ENCODE data around the gene TTBK1.

Gene TTBK1

DNA sequence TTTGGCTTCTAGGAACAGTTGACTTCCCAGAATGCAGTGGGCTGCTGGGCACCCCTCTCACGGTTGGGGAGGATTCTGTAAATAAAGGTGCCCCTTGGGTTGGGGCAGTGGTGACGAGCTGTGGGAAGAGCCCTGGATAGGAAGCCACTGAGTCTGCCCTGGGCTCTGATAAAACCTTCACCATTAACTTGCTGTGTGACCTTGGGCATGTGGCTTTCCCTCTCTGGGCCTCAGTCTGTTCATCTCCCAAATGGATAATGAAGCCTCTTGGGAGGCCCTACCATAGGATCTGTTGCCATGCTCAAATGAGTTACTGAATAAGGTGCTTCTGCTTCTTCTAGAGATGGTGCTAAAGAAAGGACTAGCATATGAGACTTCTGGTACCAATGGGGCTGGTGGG lies 61.6 kb downstream of the TTBK1 start:
- no peak for DNase-seq (ENCODE audit: low spot score)

DNA sequence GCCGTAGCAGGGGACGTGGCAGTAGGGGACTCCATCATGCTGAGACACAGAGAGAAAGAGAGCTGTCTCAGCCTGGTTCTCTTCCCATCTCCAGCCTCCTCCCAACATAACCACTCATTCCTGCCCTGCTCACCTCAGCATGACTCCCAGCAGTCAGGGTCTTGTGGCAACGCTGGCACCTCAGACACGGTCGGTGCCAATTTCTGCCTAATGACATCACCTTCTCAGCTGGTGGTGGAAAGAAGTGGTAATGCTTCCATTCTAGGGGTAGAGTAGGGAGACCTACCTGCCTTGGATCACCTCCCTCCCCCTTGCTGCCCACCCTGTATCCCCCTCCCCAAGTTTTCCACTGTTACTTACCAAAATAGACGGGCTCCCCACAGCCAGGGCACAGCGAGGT lies 62.8 kb downstream of the TTBK1 start:
- DNase-seq (ENCODE audit: low spot score): no peak

DNA sequence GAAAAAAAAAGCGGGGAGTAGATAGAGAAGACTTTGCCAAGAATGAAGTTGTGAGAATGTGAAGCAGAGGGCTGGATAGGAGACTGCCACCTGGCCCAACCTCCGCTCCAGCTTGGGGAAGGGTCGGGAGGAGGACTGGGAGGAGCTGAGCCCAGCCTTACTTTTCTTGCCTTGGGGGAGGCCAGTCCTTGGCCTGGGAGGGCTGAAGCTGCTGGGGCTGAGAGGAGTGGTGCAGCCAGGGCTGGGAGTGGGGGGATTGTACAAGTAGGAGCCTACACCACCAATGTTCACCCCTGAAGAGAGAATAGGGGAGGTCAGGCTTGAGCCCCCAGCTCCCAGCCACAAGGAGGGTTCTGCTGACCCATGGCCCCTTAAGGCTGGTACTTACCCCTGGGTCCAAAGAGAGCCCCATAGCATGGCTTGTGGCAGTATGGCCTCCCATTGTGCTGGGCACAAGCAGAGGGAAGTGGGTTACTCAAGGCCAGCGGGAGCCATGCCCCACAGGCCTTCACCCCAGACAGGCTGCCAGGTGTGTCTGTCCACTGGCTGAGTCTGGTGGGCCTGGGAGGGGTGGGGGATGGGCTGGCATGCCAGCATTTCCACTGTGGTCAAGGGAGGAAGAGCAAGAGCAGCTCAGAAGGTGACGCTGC lies 64.3 kb downstream of the TTBK1 start:
- DNase-seq (ENCODE audit: low spot score): no peak

DNA sequence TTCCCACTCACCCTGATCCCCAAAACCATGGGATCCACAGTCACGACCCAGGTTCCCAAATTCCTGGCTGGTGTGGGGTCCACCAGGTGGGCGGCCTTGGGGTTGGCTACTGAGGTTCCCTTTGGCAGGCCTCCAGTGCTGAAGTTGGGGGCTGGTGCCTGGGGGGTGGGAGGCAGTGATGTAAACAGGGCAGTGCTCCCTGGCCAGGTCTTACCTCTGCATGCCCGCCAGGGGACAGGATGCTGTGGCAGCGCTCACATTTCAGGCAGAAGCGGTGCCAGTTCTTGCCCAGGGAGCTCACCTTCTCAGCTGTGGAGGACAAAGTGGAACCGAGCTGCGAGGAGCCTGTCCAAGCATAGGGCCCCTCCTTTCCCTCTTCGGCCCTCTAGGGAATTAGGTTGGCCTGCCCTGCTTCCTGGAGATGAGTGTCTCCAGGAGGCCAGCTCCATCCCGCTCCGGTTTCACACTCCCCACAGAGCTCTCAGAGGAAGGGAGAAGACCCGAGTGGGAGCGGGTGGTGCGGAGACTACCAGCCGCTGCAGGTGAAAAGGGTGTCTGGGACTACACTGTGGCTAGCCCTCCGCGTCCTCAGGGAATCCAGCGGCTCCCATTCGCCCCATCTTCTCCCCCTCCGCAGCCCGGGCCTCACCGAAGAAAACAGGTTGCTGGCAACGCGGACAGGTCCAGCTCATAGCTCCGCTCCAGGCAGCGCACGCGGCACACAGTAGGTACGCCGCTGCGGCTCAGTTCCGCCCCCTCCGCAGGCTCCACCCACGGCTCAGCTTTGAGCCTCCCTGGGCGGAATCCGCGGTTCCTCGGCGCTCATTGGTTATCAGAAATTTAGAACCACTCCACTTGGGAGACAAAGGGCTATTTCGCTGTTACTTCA lies 65.1 kb downstream of the TTBK1 start, which contains the start of gene CRIP3:
TSS of gene CRIP3 (minus strand) at position 726 of the 889 bp plus-strand sequence. CDS start at position 692, 34 bp downstream.
- no peak for DNase-seq (ENCODE audit: low spot score)

DNA sequence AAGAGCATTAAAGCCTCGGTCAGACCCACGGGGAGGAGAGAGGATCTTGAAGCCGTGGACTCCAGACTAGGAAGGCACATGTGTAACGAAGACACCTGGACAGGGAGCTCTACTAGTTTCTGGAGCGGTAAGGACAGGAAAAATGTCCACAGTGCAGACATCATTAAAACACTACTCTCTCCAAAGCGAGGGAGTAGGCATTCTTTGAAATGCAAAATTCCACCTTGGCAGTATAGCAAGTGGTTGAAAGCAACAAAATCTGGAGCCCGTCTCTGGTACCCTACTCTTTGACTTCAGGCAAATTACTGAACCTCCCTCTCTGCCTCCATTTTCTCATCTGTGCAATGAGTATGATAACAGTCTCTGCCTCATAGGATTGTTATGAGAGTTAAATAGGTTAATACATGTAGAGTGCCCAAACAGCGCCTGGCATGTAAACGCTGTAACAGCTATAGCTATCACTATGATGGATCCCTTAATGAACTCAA lies 65.8 kb downstream of the TTBK1 start:
- DNase-seq (ENCODE audit: low spot score): no peak

DNA sequence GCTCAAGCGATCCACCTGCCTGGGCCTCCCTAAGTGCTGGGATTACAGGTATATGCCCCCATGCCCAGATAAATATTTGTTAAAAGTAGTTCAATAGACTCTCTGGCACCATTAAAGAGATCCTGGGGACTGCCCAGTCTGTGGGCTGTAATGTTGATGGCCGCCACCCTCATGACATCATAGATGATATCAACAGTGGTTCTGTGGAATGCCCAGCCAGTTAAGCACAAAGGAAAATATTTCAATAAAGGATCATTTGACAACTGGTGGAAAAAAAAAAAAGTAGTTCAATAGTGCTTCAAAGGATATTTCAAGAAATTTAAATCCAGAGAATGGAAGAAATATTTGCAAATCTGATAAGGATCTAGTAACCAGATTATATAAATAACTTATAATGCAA lies 66.9 kb downstream of the TTBK1 start:
- no peak for DNase-seq (ENCODE audit: low spot score)

DNA sequence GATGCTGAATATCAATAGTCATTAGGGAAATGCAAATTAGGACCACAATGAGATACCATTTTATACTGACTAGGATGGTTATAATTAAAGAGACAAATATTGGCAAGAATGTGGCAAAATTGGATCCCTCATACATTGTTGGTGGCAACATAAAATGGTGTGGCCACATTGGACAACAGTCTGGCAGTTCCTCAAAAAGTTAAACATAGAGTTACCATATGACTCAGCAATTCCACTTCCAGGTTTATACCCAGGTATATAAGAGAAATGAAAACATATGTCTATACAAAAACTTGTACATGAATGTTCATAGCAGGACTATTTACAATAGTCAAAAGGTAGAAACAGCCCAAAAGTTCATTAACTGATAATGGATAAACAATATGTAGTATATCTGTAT lies 67.3 kb downstream of the TTBK1 start:
- DNase-seq (ENCODE audit: low spot score): no peak

DNA sequence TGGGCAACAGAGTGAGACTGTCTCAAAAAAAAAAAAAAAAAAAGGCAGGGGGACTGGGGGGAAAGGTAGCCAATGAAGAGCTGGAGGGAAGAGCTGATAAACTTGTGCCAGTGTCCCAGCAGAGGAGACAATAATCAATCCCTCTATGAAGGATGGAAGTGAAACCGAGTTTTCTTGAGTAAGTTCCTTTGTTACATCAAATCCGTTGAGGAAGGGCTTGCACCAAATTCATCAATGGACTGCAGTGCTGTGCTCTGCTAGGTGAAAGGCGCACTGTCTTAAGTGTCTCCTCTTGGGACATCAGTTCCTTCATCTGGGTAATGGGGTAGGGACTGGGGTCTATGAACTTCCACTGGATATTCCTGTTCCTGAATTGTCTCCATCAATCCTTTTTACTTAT lies 68.4 kb downstream of the TTBK1 start:
- DNase-seq (ENCODE audit: low spot score): no peak

DNA sequence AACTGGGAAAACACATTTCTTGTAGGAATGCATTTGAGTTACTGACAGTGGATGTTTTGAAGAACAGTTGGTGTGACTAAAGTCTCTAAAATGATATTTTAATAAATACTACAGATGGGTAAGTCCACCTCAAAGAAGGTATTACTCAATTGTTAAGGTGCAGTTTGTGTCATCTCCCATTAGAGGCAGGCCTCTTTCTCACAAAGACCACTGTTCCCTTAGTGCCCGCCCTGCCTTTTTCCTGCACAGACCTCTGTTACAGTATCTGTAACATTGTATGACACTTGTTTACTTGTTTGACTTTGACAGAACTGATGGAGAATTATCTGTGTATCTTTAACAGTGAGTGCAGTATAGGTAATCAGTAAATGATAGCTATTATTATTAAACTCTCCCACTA lies 70.5 kb downstream of the TTBK1 start:
- no peak for DNase-seq (ENCODE audit: low spot score)

DNA sequence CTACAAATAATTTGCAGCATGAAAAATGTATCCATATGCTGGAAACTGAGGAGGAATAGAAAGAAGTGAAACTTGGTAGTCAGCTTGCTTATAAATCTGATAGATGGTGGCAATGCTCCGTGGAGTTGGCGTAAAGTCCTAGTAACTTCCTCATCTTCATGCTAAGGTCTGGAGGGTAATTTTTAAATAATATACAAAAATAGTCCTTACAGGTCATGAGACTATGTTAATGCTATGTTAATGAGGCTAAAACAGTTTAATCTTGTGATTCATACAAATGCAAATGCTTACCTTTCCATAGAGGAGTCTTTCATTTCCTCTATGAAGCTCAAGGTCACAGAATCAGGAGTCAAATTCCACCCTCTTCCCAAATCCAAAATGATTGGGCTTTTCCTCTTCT lies 74.7 kb downstream of the TTBK1 start:
- no peak for DNase-seq (ENCODE audit: low spot score)

DNA sequence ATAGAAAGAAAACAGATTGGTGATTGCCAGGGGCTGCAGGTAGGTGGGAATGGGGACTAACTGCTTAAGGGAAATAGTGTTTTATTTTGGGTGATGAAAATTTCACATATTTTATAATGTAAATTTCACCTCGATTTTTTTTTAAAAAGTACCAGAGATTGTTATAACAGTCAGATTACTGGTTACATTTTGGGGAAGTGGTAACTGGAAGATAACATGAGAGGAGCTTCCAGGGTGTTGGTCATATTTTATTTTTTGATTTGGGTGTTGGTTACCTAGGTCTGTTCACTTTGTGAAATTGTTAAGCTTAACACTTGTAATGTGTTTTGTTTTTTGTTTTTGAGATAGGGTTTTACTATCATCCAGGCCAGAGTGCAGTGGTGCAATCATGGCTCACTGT lies 82.6 kb downstream of the TTBK1 start:
- DNase-seq (ENCODE audit: low spot score): no peak

DNA sequence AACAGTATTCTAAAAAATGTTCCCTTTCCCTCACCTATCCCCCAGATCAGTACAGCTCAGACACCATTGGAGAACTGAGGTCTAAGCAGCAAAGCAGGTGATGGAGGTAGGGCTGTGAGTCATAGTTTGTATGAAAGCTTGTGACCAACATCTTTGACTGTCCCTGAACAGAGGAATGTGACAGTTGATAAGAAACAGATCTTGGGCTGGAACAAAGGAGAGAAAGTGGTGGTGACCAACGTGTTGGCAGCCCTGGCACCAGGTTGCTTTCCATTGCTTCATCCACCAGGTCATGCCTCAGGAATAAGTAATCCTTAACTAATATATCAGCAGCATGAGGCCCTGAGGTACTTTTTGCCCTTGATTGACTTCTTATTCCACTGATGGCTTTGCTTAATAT lies 85.2 kb downstream of the TTBK1 start:
- no peak for DNase-seq (ENCODE audit: low spot score)

DNA sequence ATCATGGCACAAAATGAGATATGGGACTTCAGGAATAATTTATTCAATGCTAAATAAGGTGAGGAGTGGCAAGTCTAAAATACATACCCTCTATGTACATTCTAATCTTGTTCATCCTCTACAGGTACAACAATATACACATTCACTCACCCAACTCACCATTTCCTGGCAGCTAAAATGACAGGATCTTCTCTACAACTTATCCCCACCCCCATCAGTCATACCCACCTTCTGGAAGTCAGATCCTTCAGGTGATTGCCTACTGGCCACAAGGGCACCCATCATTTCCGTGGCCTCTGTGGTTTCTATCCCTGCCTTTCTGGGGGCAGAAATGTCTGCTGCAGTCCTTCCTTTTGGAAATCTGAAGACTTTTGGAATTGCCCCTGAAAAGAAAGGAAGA lies 88.2 kb downstream of the TTBK1 start:
- no peak for DNase-seq (ENCODE audit: low spot score)

DNA sequence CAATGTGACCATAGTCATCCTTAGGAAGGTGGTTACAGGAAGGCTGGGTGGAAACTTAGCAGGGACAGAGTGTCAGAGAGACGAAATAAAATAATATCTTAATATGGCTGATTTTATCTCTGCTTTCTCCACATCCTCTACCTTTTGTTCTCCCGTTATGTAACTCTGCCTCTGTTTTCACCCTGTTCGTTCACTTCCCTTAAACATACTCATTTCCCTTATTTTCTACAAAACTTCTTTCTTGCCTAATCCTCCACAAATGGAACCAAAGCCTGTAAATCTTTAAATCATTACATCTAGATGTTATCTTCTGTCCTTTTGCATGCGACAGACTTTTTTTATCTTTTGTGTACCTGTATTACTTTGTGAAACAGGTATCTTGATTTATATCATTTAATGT lies 88.6 kb downstream of the TTBK1 start:
- DNase-seq (ENCODE audit: low spot score): no peak

DNA sequence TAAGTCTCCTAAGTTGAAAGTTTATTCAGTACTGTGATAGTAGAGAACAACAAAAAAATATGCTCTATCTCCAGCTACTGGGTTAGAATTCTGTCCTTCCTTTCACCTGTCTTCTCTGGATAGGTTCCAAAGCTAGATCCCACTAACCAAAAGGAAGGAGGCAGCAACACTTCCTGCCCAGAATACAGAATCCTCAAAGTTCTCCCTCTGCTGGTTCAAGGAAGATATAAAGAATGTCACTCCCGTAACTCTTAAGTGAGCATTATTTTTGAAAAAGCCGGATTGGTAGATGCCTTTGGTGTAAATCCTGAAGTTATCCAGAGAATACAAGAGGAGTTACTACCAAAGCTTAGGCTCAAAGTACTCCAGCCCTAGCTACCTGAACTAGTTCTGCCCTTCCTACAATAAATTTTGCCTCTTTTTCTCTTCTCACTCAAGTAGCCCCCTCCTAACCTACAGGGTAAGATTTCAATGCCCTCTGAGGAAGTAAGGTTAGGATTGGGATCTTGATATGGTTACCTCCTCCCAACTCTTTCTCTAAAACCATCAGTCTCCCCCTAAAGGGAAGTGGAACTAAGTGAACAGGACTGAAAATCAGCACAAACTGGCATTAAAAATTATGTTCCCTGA lies 91.3 kb downstream of the TTBK1 start:
- DNase-seq (ENCODE audit: low spot score): no peak

DNA sequence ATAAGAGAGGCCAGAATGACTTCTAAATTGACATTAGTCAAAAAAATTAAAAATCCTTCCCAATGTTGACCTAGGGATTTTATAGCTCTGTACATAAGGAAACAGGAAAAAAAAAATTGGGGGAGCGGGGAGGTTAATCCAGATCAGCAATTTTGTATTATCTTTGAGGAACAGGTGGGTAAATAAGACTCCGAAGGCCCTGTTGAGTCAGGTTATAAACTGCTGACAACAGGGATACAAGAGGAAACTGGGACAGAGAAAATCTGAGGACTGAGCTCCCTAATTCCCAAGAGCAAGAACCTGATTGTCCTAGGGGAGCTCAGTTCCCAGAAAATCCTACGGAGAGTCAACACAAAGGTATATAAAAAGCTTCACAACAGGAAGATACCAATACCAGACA lies 92.2 kb downstream of the TTBK1 start:
- DNase-seq (ENCODE audit: low spot score): no peak

DNA sequence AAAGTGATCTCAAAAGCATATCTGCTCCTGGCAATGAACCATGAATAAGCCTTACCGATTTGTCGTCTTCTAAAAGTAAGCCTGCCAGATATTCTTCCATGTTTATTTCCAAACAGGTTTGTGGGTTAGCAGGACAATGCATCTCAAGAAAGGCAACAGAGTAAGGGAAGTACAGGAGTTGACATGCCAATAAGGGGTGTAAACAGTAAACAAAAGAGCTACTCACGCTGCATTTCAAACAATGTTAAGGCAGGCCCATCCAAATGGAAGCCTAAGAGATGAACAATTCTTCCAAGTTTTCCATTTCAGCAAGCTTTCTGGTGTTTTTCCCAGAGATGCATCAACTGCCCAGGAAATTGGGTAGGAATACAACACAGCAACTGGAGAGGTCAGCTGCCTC lies 93.1 kb downstream of the TTBK1 start:
- peak; percentile 16 for DNase-seq (ENCODE audit: low spot score)

All from Ammon's horn (tissue), 1 donor.